ENCODE data around the gene MEIS3.

MEIS3 gene

DNA sequence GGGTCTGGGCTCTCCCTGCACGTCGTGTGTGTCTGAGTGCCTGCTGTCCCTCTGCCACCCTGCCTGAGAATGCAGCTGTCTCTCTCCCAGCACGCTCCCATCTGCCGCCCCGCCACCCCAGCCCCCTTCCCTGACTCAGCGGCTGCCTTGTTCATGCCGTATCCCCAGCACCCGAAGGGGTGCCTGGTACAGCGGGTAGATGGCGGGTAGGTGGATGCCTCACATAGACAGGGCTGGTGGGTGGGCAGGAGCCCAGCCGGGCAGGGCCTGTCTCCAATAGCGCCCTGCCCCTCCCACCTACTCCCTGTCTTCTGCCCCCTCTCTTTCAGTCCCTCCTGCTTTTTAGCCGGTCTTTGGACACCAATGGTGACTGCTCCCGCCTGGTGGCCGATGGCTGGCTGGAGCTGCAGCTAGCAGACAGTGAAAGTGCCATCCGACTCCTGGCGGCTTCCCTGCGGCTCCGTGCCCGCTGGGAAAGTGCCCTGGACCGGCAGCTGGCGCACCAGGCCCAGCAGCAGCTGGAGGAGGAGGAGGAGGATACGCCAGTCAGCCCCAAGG lies 39.9 kb downstream of the MEIS3 start:
- H3K9ac ChIP-seq (ENCODE audit: low read length) = no peak overlapping the region
- no peaks in the 10 kb centered on the region for H3F3A ChIP-seq (ENCODE audit: insufficient read depth, low read length)
- no peaks in the 10 kb centered on the region for H3K9me2 ChIP-seq (ENCODE audit: low read depth, low read length)
- H2AFZ ChIP-seq (ENCODE audit: low read length) = no peak overlapping the region
- H3K27me3 ChIP-seq (ENCODE audit: insufficient read depth, low read length) = no peaks in the 10 kb centered on the region
- H3K4me1 ChIP-seq (ENCODE audit: insufficient read depth, low read length, severe bottlenecking) = no peaks in the 10 kb centered on the region
- no peak overlapping the region for H3K27ac ChIP-seq (ENCODE audit: low read depth, low read length, poor library complexity, severe bottlenecking)
- no peaks in the 10 kb centered on the region for H3K9me3 ChIP-seq (ENCODE audit: low read length)
- H3K4me2 ChIP-seq (ENCODE audit: low read length) = no peak overlapping the region
- no peaks in the 10 kb centered on the region for H3K79me2 ChIP-seq (ENCODE audit: insufficient read depth, low read length)
- TF ChIP-seq EZH2 (IDR thresholded peaks at IDR 0.05; ENCODE audit: borderline replicate concordance, low read length) = no peak
- TF ChIP-seq, protein P1, sequence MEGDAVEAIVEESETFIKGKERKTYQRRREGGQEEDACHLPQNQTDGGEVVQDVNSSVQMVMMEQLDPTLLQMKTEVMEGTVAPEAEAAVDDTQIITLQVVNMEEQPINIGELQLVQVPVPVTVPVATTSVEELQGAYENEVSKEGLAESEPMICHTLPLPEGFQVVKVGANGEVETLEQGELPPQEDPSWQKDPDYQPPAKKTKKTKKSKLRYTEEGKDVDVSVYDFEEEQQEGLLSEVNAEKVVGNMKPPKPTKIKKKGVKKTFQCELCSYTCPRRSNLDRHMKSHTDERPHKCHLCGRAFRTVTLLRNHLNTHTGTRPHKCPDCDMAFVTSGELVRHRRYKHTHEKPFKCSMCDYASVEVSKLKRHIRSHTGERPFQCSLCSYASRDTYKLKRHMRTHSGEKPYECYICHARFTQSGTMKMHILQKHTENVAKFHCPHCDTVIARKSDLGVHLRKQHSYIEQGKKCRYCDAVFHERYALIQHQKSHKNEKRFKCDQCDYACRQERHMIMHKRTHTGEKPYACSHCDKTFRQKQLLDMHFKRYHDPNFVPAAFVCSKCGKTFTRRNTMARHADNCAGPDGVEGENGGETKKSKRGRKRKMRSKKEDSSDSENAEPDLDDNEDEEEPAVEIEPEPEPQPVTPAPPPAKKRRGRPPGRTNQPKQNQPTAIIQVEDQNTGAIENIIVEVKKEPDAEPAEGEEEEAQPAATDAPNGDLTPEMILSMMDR (IDR thresholded peaks at IDR 0.05; ENCODE audit: low read length) = no peak
- H3K4me3 ChIP-seq (ENCODE audit: low read depth, low read length, poor library complexity, severe bottlenecking) = no peak overlapping the region
- peaks cover 65% of the 10 kb centered on the region for H3K36me3 ChIP-seq (ENCODE audit: insufficient read depth, low read length)
- H4K20me1 ChIP-seq (ENCODE audit: insufficient read depth, low read length) = no peaks in the 10 kb centered on the region

DNA sequence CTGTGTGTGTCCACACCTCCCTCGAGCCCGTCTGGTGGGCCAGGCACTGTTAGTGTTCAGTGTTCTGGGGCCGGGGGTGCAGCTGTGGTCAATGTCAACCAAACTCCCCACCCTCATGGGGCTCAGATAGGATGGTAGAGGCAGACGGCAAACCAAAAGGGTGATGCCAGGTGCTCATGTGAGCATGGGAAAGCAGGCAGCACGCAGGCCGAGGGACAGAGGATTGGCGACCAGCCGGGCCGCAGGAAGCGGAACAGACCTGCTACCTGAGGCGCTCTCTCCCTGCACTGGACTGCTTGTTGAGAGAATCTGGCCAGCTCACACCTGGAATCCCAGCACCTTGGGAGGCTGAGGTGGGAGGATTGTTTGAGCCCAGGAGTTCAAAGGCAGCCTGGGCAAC lies 41.1 kb downstream of the MEIS3 start:
- Histone ChIP-seq H2AFZ (ENCODE audit: low read length) (no peak overlapping the region), H3K9me3 (ENCODE audit: low read length) (no peaks in the 10 kb centered on the region), H3K36me3 (ENCODE audit: insufficient read depth, low read length) (peaks cover 77% of the 10 kb centered on the region), H3K79me2 (ENCODE audit: insufficient read depth, low read length) (no peaks in the 10 kb centered on the region), H3K27me3 (ENCODE audit: insufficient read depth, low read length) (no peaks in the 10 kb centered on the region), H3F3A (ENCODE audit: insufficient read depth, low read length) (no peaks in the 10 kb centered on the region), H3K4me2 (ENCODE audit: low read length) (no peak overlapping the region), H3K9ac (ENCODE audit: low read length) (no peak overlapping the region), H3K4me3 (ENCODE audit: low read depth, low read length, poor library complexity, severe bottlenecking) (no peak overlapping the region), H4K20me1 (ENCODE audit: insufficient read depth, low read length) (no peaks in the 10 kb centered on the region), H3K4me1 (ENCODE audit: insufficient read depth, low read length, severe bottlenecking) (no peaks in the 10 kb centered on the region), H3K27ac (ENCODE audit: low read depth, low read length, poor library complexity, severe bottlenecking) (no peak overlapping the region), H3K9me2 (ENCODE audit: low read depth, low read length) (no peaks in the 10 kb centered on the region)
- no peak for TF ChIP-seq EZH2 (IDR thresholded peaks at IDR 0.05; ENCODE audit: borderline replicate concordance, low read length)
- TF ChIP-seq, protein P1 (IDR thresholded peaks at IDR 0.05; ENCODE audit: low read length) = no peak

DNA sequence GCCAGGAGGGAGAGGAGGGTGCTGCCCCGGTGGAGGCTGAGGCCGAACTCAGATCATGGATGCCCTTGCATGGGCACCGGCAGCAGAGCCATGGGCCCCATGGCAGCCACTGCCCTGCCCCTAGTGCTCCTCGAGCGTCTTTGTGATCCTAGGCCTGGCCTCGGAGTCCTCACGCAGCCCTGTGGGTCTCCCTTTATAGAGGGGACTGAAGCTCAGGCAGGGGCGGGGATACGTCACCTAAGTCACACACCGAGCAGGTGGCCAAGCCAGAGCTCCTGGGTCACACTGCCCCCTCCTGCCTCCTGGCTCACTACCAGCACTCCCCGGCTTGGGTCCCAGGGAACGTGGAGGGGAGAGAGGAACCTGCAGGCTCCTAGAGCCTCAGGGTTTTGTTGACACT lies 41.5 kb downstream of the MEIS3 start:
- H3K27ac ChIP-seq (ENCODE audit: low read depth, low read length, poor library complexity, severe bottlenecking) = no peak overlapping the region
- H3K4me1 ChIP-seq (ENCODE audit: insufficient read depth, low read length, severe bottlenecking) = no peaks in the 10 kb centered on the region
- no peaks in the 10 kb centered on the region for H3K79me2 ChIP-seq (ENCODE audit: insufficient read depth, low read length)
- no peaks in the 10 kb centered on the region for H3F3A ChIP-seq (ENCODE audit: insufficient read depth, low read length)
- H2AFZ ChIP-seq (ENCODE audit: low read length) = no peak overlapping the region
- no peak overlapping the region for H3K9ac ChIP-seq (ENCODE audit: low read length)
- H3K4me2 ChIP-seq (ENCODE audit: low read length) = no peak overlapping the region
- no peak overlapping the region for H3K4me3 ChIP-seq (ENCODE audit: low read depth, low read length, poor library complexity, severe bottlenecking)
- H3K36me3 ChIP-seq (ENCODE audit: insufficient read depth, low read length) = peaks cover 81% of the 10 kb centered on the region
- H4K20me1 ChIP-seq (ENCODE audit: insufficient read depth, low read length) = no peaks in the 10 kb centered on the region
- H3K9me3 ChIP-seq (ENCODE audit: low read length) = no peaks in the 10 kb centered on the region
- TF ChIP-seq EZH2 (IDR thresholded peaks at IDR 0.05; ENCODE audit: borderline replicate concordance, low read length) = no peak
- TF ChIP-seq, protein P1 (IDR thresholded peaks at IDR 0.05; ENCODE audit: low read length) = no peak
- H3K27me3 ChIP-seq (ENCODE audit: insufficient read depth, low read length) = no peaks in the 10 kb centered on the region
- H3K9me2 ChIP-seq (ENCODE audit: low read depth, low read length) = no peaks in the 10 kb centered on the region

Data from OCI-LY1 (cell line).